ENCODE results near the gene PEX3. TPM values are rescaled to one million over a fixed set of nuclear protein-coding genes. Genes with fewer than 3 reads are reported as not detected.

PEX3 gene
- total and polyA plus RNA-seq, 2 donors (not counting 1 experiment from before 2014, with no cell fraction given): 9.3 to 23.2 TPM

- DNase-seq: no peak
- Mint-ChIP-seq H3K27me3 (no peaks in the 10 kb centered on the region), H3K9me3 (ENCODE audit: insufficient read depth) (no peaks in the 10 kb centered on the region), H3K27ac (peak overlapping the region; percentile 46), H3K4me1 (peaks cover 29% of the 10 kb centered on the region), H3K4me3 (peak overlapping the region; percentile 77)
- ATAC-seq (ENCODE audit: low read depth): peak; percentile 59
- H3K4me3 ChIP-seq (ENCODE audit: control extremely low read depth in 1 of 5, extremely low read depth in 1 of 5, insufficient read depth in 1 of 5, low read depth in 2 of 5, low read length in 4 of 5): peak overlapping the region in 4 of 5 experiments; percentile 34 to 60 (median 45)
- CTCF ChIA-PET: interaction anchor here (1.3 to 3.7 kb wide), 4 partner anchors 25 to 109 kb away, joined by 3 to 26 read pairs (median 4); partner anchors contain the start of genes ADAT2, FUCA2 and PEX3
- H3K4me1 ChIP-seq (ENCODE audit: control insufficient read depth in 2 of 2, insufficient read depth in 2 of 2, low read length in 2 of 2): peaks cover 22 to 31% of the 10 kb centered on the region in 2 donors
- no peaks in the 10 kb centered on the region for H3K36me3 ChIP-seq (replicated peaks in 1 of 2; ENCODE audit: control extremely low read depth in 1 of 2, control insufficient read depth in 1 of 2, extremely low read depth in 1 of 2, insufficient read depth in 2 of 2, low read length in 1 of 2)
- no peaks in the 10 kb centered on the region for H3K79me2 ChIP-seq (ENCODE audit: control insufficient read depth, insufficient read depth, low read length)
- 2% methylated on average over 27 of the region's 27 CpGs for WGBS (ENCODE audit: insufficient coverage)
- no peaks in the 10 kb centered on the region for H4K20me1 ChIP-seq (ENCODE audit: control insufficient read depth, insufficient read depth, low read length, poor library complexity, severe bottlenecking)
- H3K9ac ChIP-seq (ENCODE audit: low read length): peak overlapping the region; percentile 35
- intact Hi-C loops (cut with micrococcal nuclease): loop anchor here (1.0 to 5.0 kb wide), 5 partner anchors 26 to 558 kb away; partner anchors contain the start of genes ADAT2, FUCA2, LTV1 and PEX3
- H2AFZ ChIP-seq (ENCODE audit: insufficient read depth, low read depth, low read length, poor library complexity, severe bottlenecking): peak overlapping the region; percentile 78
- no peaks in the 10 kb centered on the region for H3K9me3 ChIP-seq (ENCODE audit: control extremely low read depth in 1 of 3, control insufficient read depth in 2 of 3, insufficient read depth in 1 of 3, low read length in 2 of 3)
- TF ChIP-seq EZH2 (IDR thresholded peaks at IDR 0.05; ENCODE audit: borderline replicate concordance, insufficient read depth, low read depth, low read length, poor library complexity, severe bottlenecking): no peak
- TF ChIP-seq CTCF (IDR thresholded peaks at IDR 0.05): no peak
- peak overlapping the region; percentile 86 for H3K4me2 ChIP-seq (replicated peaks; ENCODE audit: low read depth, low read length, poor library complexity, severe bottlenecking)
- H3K27me3 ChIP-seq (replicated peaks in 1 of 4; ENCODE audit: control extremely low read depth in 1 of 4, control insufficient read depth in 3 of 4, insufficient read depth in 4 of 4, low read length in 3 of 4): no peaks in the 10 kb centered on the region
- no peak overlapping the region for H3K27ac ChIP-seq (ENCODE audit: low read length in 2 of 2)
- POLR2A ChIA-PET: no interaction called here
These were observed 85.9 kb downstream of the PEX3 start for GRCh38 chr6:143536461-143536865.

DNA sequence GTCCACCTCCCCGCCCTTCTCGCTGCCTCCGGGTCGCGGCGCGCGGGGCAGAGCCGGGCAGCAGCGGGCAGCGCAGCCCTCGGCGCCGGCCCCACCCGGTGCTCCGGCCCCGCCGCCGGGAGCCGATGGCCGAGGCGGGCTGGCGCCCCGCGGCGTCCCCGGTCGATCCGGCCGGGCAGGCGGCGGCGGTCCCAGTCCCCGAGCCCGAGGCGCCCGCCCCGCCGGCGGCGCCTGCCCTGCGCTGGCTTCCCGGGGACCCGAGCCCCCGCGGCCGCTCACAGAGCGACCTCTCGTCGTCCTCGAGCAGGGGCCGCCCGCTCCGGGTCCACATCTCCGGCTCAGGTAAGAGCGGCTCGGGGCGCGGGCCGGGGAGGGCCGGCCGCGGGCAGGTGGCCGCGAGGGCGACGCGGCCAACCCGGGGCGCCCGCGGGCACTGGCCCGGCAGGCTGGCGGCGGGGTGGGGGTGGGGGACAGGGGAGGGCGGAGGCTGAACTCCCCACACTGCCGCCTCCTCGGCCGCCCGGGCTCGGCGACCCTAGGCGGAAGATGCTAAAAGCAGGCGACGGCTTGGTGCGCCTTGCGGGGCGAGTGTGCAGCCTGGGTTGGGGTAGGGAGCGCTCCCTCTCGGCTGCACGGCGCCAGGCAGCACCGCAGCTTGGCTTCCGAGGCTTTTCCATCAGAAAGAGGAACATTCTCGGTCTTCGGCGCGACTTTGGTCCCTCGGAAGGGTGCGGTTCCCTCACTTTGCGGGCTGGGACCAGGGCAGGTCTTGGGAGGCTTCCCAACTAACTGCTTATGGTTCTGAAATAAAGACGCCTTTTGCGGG is 86.5 kb downstream of the PEX3 start:
- peak overlapping the region; percentile 28 to 67 (median 56) for H3K4me3 ChIP-seq (ENCODE audit: control extremely low read depth in 1 of 5, extremely low read depth in 1 of 5, insufficient read depth in 1 of 5, low read depth in 2 of 5, low read length in 4 of 5)
- H3K4me1 Mint-ChIP-seq: peaks cover 29% of the 10 kb centered on the region
- no peak overlapping the region for H3K27ac ChIP-seq (ENCODE audit: low read length in 2 of 2)
- H3K9me3 Mint-ChIP-seq (ENCODE audit: insufficient read depth): no peaks in the 10 kb centered on the region
- peak overlapping the region; percentile 59 for H3K9ac ChIP-seq (ENCODE audit: low read length)
- H3K4me1 ChIP-seq (ENCODE audit: control insufficient read depth in 2 of 2, insufficient read depth in 2 of 2, low read length in 2 of 2): peaks cover 22 to 31% of the 10 kb centered on the region in 2 donors
- WGBS (ENCODE audit: insufficient coverage): under 1% methylated on average over 88 of the region's 103 CpGs
- peak overlapping the region; percentile 78 for H2AFZ ChIP-seq (ENCODE audit: insufficient read depth, low read depth, low read length, poor library complexity, severe bottlenecking)
- H3K36me3 ChIP-seq (replicated peaks in 1 of 2; ENCODE audit: control extremely low read depth in 1 of 2, control insufficient read depth in 1 of 2, extremely low read depth in 1 of 2, insufficient read depth in 2 of 2, low read length in 1 of 2): no peaks in the 10 kb centered on the region
- H3K4me3 Mint-ChIP-seq: peak overlapping the region; percentile 86
- POLR2A ChIA-PET: no interaction called here
- no peaks in the 10 kb centered on the region for H3K79me2 ChIP-seq (ENCODE audit: control insufficient read depth, insufficient read depth, low read length)
- DNase-seq: peak; percentile 75
- no peaks in the 10 kb centered on the region for H3K9me3 ChIP-seq (ENCODE audit: control extremely low read depth in 1 of 3, control insufficient read depth in 2 of 3, insufficient read depth in 1 of 3, low read length in 2 of 3)
- CTCF ChIA-PET: interaction anchor here (0.6 to 3.7 kb wide), 5 partner anchors 25 to 110 kb away, joined by 3 to 26 read pairs (median 3); partner anchors contain the start of gene FUCA2
- H3K4me2 ChIP-seq (replicated peaks; ENCODE audit: low read depth, low read length, poor library complexity, severe bottlenecking): peak overlapping the region; percentile 86
- TF ChIP-seq CTCF (IDR thresholded peaks at IDR 0.05): peak; percentile 22
- no peak for TF ChIP-seq EZH2 (IDR thresholded peaks at IDR 0.05; ENCODE audit: borderline replicate concordance, insufficient read depth, low read depth, low read length, poor library complexity, severe bottlenecking)
- intact Hi-C loops (cut with micrococcal nuclease): loop anchor here (1.0 to 5.0 kb wide), 5 partner anchors 26 to 558 kb away; partner anchors contain the start of genes ADAT2, FUCA2, LTV1 and PEX3
- peak overlapping the region; percentile 78 for H3K27ac Mint-ChIP-seq
- no peaks in the 10 kb centered on the region for H3K27me3 ChIP-seq (replicated peaks in 1 of 4; ENCODE audit: control extremely low read depth in 1 of 4, control insufficient read depth in 3 of 4, insufficient read depth in 4 of 4, low read length in 3 of 4)
- no peaks in the 10 kb centered on the region for H4K20me1 ChIP-seq (ENCODE audit: control insufficient read depth, insufficient read depth, low read length, poor library complexity, severe bottlenecking)
- ATAC-seq (ENCODE audit: low read depth): peak; percentile 65
- no peaks in the 10 kb centered on the region for H3K27me3 Mint-ChIP-seq
